KBM-7 (cell line): ENCODE measurements around the gene GSTP1.
A peak's percentile ranks its signal among the peaks of the same experiment; 100 is the strongest.
"Not testable (repeated sequence)": the region's sequence is repeated elsewhere in the genome, so short reads cannot be mapped to it uniquely, and the experiment has no call there.

Experiments
- DNase-seq: peaks from one replicate; pipeline ENCODE4 v3.0.0-alpha.2; 2015
- in situ Hi-C: fragments of 300-500 bp; cut with MboI; formaldehyde crosslinking; loops from 2 replicates; pipeline ENCODE4 v1.14.3; 2020; ENCODE audit warnings: low sequenced_read_pairs, low pct_unique_long_range_greater_than_20kb, mixed read lengths

The GSTP1 gene

DNA sequence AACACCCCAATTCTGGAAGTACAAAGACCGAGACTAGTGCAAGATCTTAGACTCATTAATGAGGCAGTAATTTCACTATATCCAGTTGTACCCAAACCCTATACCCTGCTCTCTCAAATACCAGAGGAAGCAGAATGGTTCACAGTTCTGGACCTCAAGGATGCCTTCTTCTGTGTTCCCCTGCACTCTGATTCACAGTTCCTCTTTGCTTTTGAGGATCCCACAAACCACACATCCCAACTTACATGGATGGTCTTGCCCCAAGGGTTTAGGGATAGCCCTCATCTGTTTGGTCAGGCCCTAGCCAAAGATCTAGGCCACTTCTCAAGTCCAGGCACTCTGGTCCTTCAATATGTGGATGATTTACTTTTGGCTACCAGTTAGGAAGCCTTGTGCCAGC is 40.2 kb downstream of the GSTP1 start:
- DNase-seq, in situ Hi-C loops: not testable (repeated sequence)

DNA sequence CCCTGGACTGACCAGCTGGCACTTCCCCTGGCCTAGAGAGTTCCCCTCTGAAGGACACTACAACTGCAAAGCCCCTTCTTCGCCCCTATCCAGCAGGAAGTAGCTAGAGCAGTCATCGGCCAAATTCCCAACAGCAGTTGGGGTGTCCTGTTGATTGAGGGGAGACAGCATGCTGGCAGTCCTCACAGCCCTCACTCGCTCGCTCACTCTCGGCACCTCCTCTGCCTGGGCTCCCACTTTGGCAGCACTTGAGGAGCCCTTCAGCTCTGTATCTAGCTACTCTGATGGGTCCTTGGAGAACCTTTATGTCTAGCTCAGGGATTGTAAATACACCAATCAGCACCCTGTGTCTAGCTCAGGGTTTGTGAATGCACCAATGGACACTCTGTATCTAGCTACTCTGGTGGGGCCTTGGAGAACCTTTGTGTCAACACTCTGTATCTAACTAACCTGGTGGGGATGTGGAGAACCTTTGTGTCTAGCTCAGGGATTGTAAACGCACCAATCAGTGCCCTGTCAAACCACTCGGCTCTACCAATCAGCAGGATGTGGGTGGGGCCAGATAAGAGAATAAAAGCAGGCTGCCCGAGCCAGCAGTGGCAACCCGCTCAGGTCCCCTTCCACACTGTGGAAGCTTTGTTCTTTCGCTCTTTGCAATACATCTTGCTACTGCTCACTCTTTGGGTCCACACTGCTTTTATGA is 42.7 kb downstream of the GSTP1 start:
- in situ Hi-C loops, DNase-seq: not testable (repeated sequence)

- in situ Hi-C loops = no loop called here
- no peak for DNase-seq
Measured at GRCh38 chr11:67626970-67627369, 43.4 kb downstream of the GSTP1 start.

- in situ Hi-C loops = no loop called here
- no peak for DNase-seq
Measured at GRCh38 chr11:67627441-67627811, 43.8 kb downstream of the GSTP1 start.

DNA sequence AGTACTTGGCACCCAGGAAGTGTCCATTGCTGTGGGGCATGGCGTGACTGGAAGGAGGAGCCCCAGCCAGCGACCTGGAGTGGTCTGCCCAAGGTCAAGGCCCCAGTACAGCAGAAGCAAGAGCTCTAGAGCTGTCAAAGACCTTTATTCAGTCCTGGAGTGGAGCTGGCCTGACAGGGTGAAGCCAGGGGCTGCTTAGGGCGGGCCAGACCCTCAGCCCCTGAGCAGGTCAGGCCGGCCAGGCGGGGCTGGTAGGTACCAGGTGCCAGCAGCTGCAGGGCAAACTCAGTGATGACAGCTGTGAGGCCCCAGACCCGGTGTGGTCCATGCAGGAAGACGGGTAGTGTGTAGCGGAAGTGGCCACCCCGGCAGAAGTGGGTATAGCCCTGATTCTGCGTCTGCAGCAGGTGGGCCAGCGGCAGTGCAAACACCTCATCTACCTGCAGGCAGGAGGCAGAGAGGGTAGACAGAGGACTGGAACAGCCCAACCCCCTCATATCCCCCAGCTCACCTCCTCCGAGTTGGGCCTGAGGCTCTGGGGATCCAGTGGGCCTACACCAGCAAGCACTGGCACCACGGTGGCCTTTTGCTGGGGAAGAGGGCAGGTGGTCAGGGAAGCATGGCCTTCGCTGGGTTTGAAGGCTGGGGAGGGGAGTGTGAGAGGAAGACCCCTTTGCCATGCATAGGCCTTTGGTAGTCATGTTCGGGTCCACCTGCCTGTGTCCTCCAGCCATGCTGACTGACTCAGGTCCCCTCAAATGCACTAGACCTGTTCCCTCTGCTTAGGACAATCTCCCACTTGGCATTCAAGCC is 44.4 kb downstream of the GSTP1 start:
- in situ Hi-C loops = no loop called here
- no peak for DNase-seq

GRCh38 chr11:67628710-67629385 is 45.2 kb downstream of the GSTP1 start:
- in situ Hi-C loops = no loop called here
- DNase-seq = no peak

DNA sequence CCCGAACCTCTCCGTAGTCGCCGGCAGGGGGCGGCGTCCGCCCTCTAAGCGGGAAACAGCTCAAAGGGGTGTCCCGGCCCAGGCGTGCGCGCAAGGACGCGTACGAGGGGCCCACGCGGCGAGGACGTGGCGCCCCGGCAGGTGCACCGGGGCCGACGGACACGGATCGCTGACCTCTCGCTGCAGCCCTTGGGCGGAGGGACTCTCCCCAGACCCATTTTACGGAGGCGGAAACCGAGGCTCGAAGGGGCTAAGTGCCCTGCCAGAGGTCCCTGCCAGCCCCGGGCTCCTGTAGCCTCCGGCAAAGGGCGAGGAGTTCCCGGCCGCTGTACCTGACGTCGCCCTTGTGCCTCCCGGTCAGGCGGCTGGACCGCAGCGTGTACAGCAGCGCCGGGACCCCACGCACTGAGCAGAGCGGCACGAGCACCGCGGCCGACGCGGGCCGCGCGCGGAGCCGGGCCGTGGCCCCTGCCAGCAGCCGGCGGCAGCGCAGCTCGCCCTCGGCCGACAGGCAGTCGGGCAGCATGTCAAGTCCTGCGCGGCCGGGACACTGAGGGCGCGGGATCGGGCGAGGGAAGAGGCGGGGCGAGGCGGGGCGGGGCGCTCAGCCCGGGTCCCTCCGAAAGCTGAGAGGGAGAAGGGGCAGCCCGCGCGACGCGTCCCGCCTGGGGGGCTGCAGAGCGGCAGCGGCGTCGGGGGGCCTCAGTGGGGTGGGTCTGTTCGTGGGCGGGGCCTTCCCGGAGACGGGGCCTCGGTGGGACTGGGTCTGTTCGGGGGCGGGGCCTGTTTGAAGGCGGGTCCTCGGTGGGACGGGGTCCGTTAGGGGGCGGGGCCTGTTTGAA is 46.0 kb downstream of the GSTP1 start, which contains the start of gene NUDT8:
TSS of gene NUDT8 (minus strand) at position 552 of the 842 bp plus-strand sequence. CDS start at position 526, 26 bp downstream.
- in situ Hi-C loops = no loop called here
- DNase-seq = peak; percentile 81

DNA sequence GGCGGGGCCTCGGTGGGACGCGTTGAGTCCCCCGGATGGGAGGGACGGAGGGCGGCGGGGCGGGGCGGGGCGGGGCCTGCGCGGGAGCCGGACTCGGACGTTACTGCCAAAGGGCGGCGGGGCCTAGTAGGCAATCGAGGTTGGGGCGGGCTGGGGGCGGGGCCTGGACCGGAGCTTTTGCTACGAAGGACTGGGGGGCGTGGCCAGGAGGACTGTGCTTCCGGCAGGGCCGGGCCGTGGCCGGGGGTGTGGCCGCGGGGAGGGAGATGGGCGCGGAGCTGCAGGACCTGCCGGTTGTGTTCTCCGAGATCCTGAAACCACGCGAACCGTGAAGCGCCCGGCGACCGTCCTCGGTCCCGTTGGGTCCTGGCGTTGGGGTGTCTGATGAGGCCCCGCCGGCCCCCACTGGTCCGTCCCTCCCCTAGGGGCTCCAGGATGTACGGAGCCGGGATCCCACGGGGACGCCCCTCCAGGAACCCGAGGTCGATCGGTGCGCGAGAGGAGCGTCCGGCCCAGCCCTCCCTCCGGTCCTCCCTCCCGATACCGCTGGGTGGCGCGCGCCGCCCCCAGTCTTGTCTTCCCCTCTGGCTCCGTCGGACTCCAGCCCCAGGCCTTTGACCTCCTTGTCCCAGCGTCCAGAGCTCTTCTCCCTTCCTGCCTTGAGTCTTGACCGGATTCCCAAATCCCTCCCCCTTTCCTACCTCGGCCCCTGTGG is 46.8 kb downstream of the GSTP1 start:
- in situ Hi-C loops = no loop called here

GRCh38 chr11:67630943-67631331 is 47.3 kb downstream of the GSTP1 start:
- in situ Hi-C loops = no loop called here

More for the DNA sequence above, 46.8 kb downstream of the GSTP1 start:
- DNase-seq = peak; percentile 94

GRCh38 chr11:67631411-67631810 is 47.8 kb downstream of the GSTP1 start:
- DNase-seq = no peak
- in situ Hi-C loops = no loop called here

More at GRCh38 chr11:67630943-67631331, 47.3 kb downstream of the GSTP1 start:
- no peak for DNase-seq

- in situ Hi-C loops = no loop called here
- no peak for DNase-seq
Measured at GRCh38 chr11:67631853-67632174, 48.2 kb downstream of the GSTP1 start.

DNA sequence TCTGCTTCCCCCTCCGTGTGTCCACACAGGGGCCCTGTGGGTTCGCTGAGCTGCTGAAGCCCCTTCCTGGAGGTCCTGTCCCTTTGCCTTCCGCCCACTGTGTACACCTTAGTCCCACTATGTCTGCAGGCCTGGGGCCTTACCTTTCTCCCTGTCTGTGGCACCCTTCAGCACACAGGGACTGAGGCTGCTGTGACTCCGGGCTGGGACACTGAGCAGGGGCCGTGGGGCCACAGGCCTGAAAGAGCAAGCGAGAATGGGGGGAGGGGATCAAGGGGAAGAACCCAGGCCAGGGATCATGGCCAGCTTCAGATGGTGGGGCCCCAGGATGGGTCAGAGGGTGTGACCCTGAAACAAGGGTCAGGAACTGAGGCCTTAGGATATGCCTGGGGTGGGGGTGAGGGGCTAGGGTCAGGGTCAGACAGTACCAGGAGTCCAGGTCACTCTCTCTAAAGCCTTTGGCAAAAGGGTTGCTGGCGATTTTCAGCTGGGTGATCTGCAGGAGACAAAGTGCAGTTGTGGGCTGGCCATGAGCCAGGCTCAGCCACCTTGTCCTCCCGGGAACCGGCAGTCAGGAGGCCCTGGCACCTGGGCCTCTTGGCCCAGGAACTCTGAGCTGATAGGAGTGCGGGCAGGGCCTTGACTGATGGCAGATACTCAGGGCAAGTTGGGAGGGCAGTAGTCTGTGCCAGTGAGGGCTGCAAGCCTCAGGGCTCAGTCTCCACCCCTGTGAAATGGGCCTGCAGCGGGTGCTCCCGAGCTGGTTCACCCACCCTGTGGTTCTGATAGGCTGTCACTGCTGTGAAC is 48.8 kb downstream of the GSTP1 start:
- in situ Hi-C loops = no loop called here

DNA sequence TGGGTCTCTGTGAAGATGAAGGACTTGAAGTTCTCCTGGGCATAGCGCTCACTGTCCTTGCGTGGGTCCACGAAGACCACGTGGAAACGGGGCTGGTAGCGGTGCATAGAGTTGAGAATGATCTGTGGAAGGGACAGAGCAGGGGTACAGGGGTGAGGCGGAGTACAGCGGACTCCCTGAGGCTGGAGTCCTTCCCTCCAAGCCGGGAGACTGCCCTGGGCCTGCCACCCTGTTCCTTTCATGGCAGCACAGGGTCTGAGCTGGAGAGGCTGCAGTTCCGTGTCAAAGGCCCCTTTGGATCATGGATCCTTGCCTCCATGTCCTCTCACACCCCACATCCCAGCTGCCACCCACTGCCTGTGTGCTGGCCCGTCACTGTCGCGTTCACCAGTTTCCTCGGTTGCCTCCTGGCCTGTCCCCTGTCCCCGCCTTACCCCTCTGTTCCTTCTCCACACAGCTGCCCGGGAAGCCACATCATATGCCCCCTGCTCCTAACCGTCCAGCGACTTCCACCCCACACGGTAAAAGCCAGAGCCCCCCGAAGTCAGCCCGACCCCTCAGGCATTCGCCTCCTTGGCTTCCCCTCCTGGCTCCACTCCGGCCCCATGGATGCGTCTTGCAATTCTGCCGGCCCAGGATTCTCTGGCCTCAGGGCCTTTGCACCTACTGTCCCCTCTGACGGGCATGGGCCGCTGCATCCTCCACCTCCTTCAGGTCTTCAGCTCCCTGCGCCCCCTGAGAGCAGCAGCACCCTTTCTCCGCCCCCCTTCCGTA is 49.6 kb downstream of the GSTP1 start:
- in situ Hi-C loops = no loop called here
- no peak for DNase-seq

More for the DNA sequence above, 48.8 kb downstream of the GSTP1 start:
- no peak for DNase-seq

GRCh38 chr11:67633758-67634365 is 50.2 kb downstream of the GSTP1 start:
- DNase-seq = no peak
- in situ Hi-C loops = no loop called here

DNA sequence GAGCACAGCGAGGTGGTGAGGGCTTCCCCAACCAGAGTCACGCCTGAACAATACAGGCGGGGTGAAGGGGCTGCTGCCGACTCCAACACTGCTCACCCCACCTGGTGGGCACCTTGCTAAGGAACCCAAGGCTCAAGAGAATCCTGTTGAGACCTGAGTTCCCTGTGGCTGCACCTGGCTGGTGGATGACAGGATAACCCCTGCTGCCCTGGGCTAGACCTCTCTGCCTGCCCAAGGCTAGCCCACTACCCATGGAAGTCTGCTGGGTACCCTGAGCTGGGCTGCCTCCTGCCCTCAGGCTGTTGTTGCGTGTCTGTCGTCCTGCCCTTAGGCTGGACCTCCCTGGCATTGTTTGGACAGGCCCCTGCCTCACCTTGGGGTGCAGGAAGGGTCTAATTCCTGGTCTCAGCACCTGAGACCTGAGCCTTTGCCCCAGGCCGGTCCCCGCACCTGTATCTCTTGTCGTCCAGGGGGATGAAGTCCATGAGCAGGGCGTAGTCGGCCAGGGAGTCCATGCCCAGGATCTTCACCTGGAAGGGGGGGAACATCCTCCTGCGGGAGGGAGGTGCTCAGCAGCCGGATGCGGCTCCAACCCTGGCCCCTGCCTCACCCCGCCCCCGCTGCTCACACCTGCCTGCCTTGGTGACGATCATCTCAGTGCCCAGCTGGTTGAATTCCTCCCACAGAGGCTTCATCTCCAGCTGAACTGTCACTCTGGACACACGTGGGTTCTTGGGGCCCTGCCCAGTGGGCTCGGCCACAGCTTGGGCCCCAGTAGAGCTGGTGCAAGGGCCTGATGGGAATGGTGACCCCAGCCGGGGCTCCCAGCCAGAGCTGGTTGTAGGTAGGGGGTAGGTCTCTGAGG is 51.0 kb downstream of the GSTP1 start:
- in situ Hi-C loops = no loop called here

DNA sequence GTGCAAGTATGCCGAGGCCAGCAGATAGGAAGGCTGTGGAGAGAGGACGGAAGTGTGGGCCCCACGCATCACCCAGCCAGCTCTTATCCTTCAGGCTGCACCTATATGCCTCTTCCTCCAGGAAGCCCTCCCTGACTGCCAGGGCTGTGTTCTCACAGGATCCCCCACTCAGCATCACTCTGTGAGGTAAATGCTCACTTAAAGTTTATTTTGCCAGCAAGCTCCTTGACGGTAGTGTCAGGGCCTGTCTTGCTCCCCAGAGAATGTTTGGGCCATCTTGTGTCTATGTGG is 51.6 kb downstream of the GSTP1 start:
- in situ Hi-C loops = no loop called here
- no peak for DNase-seq

More for the DNA sequence above, 51.0 kb downstream of the GSTP1 start:
- no peak for DNase-seq
